CD4-positive, alpha-beta T cell treated with Interleukin-12 subunit alpha and Interleukin-12 subunit beta, for 1 hour (primary cell): ENCODE results near the gene TRPM2.
A peak's percentile ranks its signal among the peaks of the same experiment; 100 is the strongest.
"Not testable (repeated sequence)": the region's sequence is repeated elsewhere in the genome, so short reads cannot be mapped to it uniquely, and the experiment has no call there.

ENCODE experiments used
- DNase-seq: peaks from one replicate; pipeline ENCODE4 v3.0.0-alpha.2; 2020

TRPM2 gene

DNA sequence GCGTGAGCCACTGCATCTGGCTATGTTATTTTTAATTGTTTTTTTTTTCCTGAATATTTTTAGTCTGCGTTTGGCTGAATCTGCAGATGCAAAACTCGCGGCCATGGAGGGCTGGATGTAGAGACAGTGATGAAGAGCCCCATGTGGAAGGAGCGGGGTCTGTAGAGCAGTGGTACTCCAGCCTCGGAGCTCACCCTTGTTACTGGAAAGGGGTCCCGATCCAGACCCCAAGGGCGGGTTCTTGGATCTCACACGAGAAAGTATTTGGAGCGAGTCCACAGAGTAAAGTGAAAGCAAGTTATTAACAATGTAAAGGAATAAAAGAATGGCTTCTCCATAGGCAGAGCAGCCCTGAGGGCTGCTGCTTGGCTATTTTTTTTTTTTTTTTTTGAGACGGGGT lies 2.7 kb downstream of the TRPM2 start:
- DNase-seq: no peak

GRCh38 chr21:44356636-44357035 lies 3.2 kb downstream of the TRPM2 start:
- DNase-seq: no peak

GRCh38 chr21:44357064-44357837 lies 3.8 kb downstream of the TRPM2 start:
- DNase-seq: no peak

DNA sequence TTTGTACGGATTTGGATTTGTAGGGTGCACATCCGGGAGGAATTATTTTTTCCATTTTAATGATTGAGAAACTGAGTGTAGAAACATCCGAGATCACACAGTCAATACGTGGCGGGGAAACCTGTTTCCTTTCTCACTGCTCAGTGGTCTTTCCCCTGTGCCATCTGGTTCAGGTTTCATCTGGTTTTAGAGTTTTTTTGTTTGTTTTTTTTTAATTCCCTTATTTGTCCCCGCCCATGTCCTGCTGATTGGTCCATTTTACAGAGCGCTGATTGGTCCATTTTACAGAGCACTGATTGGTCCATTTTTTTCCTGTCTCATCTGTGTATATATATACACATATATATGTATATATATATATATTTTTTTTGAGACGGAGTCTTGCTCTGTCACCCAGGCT lies 6.0 kb downstream of the TRPM2 start:
- DNase-seq: no peak

GRCh38 chr21:44360159-44360558 lies 6.7 kb downstream of the TRPM2 start:
- DNase-seq: no peak

DNA sequence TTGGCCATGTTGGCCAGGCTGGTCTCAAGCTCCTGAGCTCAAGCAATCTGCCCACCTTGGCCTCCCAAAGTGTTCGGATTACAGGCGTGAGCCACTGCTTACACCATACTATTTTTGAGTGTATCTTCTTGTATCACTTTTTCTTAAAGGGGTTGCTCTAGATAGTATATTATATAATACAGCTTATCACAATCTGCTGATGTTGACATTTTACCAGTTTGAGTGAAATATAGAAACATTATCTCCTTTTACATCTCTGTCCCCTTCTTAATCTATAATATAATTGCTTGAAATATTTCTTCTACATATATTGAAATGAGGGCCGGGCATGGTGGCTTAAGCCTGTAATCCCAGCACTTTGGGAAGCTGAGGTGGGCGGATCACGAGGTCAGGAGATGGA lies 8.5 kb downstream of the TRPM2 start:
- DNase-seq: not testable (repeated sequence)

- no peak for DNase-seq
Observed at GRCh38 chr21:44363278-44363677, 9.9 kb downstream of the TRPM2 start.

GRCh38 chr21:44364151-44365053 lies 11.0 kb downstream of the TRPM2 start:
- no peak for DNase-seq

DNA sequence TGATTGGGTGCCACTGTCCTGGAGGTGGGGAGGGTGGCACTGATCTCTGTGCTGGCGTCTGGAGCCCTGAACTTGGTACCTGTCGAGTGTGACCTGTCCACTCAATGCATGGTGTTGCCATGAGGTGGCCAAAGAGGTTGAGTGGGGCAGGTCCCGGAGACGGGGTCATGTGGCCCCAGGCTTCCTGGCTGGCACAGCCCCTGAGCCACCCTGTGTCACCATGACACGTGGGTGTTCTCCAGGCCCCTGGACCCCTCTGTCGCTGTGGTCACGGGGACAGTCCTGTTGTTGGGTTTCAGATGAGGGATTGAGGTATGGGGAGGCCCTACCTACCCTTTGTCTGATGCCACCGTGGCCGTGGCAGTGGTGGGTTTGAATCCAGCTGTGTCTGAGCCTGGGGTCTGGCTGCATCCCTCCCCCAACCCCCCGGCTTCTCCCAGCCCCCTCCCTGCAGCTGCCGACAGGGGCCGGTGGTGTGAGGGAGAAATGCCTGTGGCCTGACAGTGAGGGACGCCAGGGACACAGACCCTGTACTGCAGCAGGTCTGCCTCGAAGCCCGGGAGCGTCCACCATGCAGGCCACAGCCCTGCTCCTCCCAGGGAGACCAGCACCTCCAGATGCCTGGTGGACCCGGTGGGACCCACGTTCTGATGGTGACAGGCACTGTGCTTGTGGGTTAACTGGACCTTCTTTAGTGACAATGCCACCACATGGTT lies 12.0 kb downstream of the TRPM2 start:
- no peak for DNase-seq

DNA sequence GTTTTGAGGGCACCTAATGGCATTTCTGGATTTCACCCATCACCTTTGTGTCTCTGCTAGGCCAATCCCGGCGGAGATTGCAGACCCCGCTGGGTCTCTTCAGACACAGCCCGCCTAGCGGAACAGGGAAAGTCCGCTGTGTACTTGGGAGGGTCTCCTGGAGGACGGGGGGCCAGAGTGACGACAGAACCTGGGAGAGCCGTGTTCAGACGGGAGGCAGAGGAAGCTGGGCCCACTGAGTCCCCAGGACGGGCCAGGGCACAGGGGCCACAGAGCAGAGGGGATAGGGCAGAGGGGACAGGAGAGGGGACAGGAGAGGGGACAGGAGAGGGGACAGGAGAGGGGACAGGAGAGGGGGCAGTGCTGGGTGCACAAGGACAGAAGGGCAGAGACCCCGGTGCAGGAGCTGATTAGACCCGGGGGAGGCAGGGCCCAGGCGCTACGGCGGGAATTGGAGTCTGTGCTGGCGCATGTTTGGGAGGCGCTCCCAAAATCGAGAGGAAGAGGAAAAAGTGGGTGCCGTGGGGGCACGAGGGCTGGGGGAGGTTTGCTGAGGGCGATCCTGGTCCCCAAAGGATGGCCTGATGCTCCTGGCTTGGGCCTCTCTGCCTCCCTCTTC lies 12.7 kb downstream of the TRPM2 start:
- DNase-seq: no peak

- DNase-seq: no peak
Observed at GRCh38 chr21:44366586-44367211, 13.3 kb downstream of the TRPM2 start.

DNA sequence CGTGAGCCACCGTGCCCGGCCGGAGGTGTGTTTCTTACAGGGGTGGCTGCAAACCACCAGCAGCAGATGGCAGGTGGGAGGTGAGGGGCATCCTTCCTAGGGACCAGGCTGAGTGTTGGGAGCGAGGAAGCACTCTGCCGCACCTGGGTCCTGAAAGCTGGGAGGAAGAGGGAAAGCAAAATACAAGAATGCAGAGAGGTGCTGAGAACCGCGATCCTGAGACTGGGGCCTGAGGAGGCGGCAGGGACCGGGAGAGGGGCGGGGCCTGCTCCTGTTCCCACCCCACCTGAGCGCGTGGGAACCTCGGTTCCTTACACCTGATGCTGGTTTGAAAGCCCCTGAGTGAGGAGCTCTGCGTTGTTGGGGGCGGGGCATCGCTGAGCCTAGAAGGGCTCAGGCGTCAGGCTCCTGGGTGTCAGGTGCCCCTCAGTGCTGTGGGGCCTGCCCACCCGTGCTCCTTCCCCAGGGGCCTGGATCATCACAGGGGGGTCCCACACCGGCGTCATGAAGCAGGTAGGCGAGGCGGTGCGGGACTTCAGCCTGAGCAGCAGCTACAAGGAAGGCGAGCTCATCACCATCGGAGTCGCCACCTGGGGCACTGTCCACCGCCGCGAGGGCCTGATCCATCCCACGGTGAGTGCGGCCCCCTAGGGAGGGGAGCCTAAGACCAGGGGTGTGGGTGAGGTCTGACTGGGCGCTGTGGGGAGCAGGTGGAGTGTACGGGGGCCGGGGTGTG lies 15.5 kb downstream of the TRPM2 start:
- no peak for DNase-seq

DNA sequence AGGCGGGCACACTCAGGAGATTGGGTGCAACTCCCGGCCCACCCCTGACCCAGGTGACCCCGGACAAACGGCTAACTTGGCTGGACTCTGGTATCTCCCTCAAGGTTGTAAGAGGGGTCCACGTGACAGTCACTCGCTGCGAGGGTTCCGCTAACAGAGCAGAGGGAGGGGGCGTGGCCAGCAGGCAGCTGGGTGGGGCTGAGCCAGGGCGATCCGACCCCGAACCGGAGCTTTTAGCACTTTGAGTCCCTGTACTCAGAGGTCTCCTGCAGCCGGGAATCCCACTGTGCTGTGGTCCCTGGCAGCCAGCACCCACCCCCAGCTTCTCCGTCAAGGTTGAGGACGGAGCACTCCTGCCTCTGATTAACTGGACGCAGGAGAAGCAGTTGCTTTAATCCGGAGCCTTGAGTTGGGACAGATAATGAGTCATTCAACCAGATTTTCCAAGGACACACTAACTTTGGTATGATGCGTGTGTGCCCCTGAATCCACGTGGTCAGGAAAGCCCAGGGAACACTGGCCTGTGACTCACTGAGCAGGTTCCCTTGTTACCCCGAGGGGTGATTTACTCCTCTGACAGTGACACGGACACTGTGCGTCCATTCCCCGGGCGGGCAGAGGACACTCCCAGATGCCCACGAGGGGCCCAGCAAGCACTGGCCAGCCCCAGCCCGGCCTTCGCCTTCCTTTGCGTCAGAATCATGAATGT lies 16.8 kb downstream of the TRPM2 start:
- DNase-seq: no peak

DNA sequence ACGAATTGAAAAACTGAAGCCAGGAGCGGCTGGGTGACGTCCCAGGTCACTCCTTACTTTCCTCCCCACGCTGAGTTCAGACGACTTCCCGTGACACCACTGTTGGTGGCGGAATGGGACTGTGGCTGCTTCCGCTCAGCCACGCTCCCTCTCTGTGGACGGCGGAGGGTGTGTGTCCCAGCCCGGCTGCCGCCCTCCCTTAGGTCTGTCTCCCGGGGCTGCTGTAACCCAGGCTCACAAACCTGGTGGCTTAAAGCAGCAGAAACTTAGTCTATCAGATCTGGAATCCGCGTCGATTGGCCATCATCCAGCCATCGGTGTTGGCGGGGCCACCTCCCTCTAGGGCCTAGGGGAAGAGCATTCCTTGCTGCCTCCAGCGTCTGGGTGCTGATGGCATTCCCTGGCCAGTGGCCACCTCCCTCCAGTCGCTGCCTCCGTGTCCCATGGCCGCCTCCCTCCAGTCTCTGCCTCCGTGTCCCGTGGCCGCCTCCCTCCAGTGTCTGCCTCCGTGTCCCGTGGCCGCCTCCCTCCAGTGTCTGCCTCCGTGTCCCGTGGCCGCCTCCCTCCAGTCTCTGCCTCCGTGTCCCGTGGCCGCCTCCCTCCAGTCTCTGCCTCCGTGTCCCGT lies 17.5 kb downstream of the TRPM2 start:
- no peak for DNase-seq

DNA sequence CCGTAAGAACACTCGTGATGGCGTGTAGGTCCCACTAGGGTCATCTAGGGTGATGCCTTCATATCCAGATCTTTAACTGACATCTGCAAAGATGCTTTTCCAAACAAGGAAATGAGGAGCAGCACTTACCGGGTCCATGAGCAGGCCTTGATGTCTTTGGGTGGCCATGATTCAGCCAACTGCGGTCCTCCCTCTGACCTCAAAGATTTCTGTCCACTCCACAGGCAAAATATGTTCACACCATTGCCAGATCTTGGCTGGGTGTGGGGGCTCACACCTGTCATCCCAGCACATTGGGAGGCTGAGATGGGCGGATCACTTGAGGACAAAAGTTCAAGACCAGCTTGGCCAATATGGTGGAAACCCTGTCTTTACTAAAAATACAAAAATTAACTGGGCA lies 18.2 kb downstream of the TRPM2 start:
- no peak for DNase-seq

- DNase-seq: no peak
Observed at GRCh38 chr21:44372616-44373015, 19.2 kb downstream of the TRPM2 start.

- no peak for DNase-seq
Observed at GRCh38 chr21:44374601-44375280, 21.3 kb downstream of the TRPM2 start.

DNA sequence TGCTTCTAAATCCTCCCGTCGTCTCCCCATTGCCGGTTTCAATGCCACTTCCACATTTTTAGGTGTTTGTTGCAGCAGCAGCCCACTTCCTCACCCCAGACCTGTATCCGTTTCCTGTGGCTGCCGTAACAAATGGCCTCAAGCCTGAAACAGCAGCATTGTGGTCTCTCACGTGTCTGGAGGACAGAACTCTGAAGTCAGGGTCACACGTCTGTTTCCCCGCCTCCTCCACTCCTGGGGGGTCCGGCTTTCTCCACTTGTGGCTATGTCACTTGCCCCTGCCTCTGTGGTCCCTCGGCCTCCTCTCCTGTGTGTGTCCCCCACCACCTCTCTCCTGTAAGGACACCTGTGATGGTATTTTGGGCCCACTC lies 21.8 kb downstream of the TRPM2 start:
- DNase-seq: peak; percentile 33

GRCh38 chr21:44375761-44376241 lies 22.4 kb downstream of the TRPM2 start:
- no peak for DNase-seq

DNA sequence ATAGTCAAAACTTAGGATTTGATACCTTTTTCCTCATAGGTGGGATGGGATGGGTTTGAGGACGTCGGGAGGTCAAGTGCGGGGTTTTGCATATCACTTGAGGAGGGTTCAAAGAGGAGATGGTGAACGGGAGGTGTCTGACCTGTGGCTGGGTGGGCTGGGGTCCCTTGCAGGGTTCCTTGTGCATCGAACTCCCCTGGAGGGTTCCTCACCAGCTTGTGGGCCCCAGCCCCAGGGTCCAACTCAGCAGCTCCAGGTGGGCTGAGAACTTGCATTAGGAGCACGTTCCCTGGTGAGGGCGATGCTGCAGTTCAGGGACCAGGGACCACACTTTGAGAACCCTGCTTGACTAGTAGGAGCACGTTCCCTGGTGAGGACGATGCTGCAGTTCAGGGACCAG lies 23.2 kb downstream of the TRPM2 start:
- DNase-seq: no peak
